HepG2 (cell line): ENCODE results near the gene HEXIM1. TPM values are rescaled to one million over a fixed set of nuclear protein-coding genes. Genes with fewer than 3 reads are reported as not detected.
A peak's percentile ranks its signal among the peaks of the same experiment; 100 is the strongest.

Source experiments
- DNMT3B ChIP-seq: conservative IDR thresholded peaks from 2 replicates; pipeline ENCODE4 v1.6.1; 2016; ENCODE audit warnings: missing biosample characterization, control low read depth
- ELF3 ChIP-seq: IDR thresholded peaks from 2 replicates; pipeline ENCODE4 v1.6.1; 2016; ENCODE audit warnings: missing genetic modification reagents, missing compliant biosample characterization
- FOXK2 ChIP-seq: fragments of 450-650 bp; IDR thresholded peaks from 2 replicates; pipeline ENCODE4 v1.6.1; 2016
- FOXP4 ChIP-seq: sonication (generic); formaldehyde crosslinking; IDR thresholded peaks from 2 replicates; pipeline ENCODE4 v1.4.0; 2020; ENCODE audit warnings: missing genetic modification reagents
- HCFC1 ChIP-seq: fragments of 150-350 bp; IDR thresholded peaks from 2 replicates; pipeline ENCODE4 v1.6.1; 2014; ENCODE audit warnings: low read depth, low read length
- JARID2 ChIP-seq: sonication (generic); formaldehyde crosslinking; IDR thresholded peaks from 2 replicates; pipeline ENCODE4 v1.8.1; 2023; ENCODE audit warnings: missing genetic modification reagents, inconsistent platforms; ENCODE audit not compliant: insufficient replicate concordance
- KAT8 ChIP-seq: IDR thresholded peaks from 2 replicates; pipeline ENCODE4 v1.6.1; 2016; ENCODE audit warnings: missing genetic modification reagents, missing compliant biosample characterization
- KDM6A ChIP-seq: IDR thresholded peaks from 2 replicates; pipeline ENCODE4 v1.6.1; 2016; ENCODE audit warnings: low read depth
- MAZ ChIP-seq, 2 experiments: sonication (generic) in 1 of 2; formaldehyde crosslinking in 1 of 2; IDR thresholded peaks; 2 replicates each; pipeline versions ENCODE4 v1.5.0 to v1.6.1; 2012 to 2020; ENCODE audit warnings: low read depth in 2 of 2, mild to moderate bottlenecking in 2 of 2, borderline replicate concordance in 1 of 2, improper control_type of control experiment in 1 of 2, low read length in 1 of 2, missing genetic modification reagents in 1 of 2, moderate library complexity in 1 of 2
- MYC ChIP-seq: sonication (generic); formaldehyde crosslinking; IDR thresholded peaks from 2 replicates; pipeline ENCODE4 v1.9.0; 2021; ENCODE audit warnings: missing genetic modification reagents, borderline replicate concordance
- NCOR1 ChIP-seq: fragments of 200-600 bp; sonication (generic); IDR thresholded peaks from 2 replicates; pipeline ENCODE4 v1.7.0; 2017; ENCODE audit warnings: antibody characterized with exemption, low read length, borderline replicate concordance
- NR2F6 ChIP-seq, 2 experiments: IDR thresholded peaks; 2 replicates each; pipeline ENCODE4 v1.6.1; 2016; ENCODE audit warnings: antibody characterized with exemption in 1 of 2, mild to moderate bottlenecking in 1 of 2
- PAWR ChIP-seq: sonication (generic); formaldehyde crosslinking; IDR thresholded peaks from 2 replicates; pipeline ENCODE4 v1.4.0; 2020; ENCODE audit warnings: missing genetic modification reagents, mild to moderate bottlenecking, borderline replicate concordance
- POLR2AphosphoS2 ChIP-seq: IDR thresholded peaks from 2 replicates; pipeline ENCODE4 v1.6.1; 2011; ENCODE audit warnings: low read depth, low read length, improper control_type of control experiment
- RARA ChIP-seq: IDR thresholded peaks from 2 replicates; pipeline ENCODE4 v1.6.1; 2016; ENCODE audit warnings: missing genetic modification reagents, missing compliant biosample characterization
- XRCC5 ChIP-seq: fragments of 200-400 bp; formaldehyde crosslinking; optimal IDR thresholded peaks from 2 replicates; pipeline ENCODE3; 2017; ENCODE audit warnings: mild to moderate bottlenecking, low read length
- ZNF280D ChIP-seq: sonication (generic); formaldehyde crosslinking; IDR thresholded peaks from 2 replicates; pipeline ENCODE4 v1.5.1; 2020; ENCODE audit warnings: mild to moderate bottlenecking, missing genetic modification reagents
- ZNF605 ChIP-seq: sonication (generic); formaldehyde crosslinking; IDR thresholded peaks from 2 replicates; pipeline ENCODE4 v1.8.0; 2022; ENCODE audit warnings: mild to moderate bottlenecking, missing genetic modification reagents
- ZNF646 ChIP-seq: sonication (generic); formaldehyde crosslinking; IDR thresholded peaks from 2 replicates; pipeline ENCODE4 v1.9.0; 2021; ENCODE audit warnings: mild to moderate bottlenecking, missing genetic modification reagents
- polyA plus RNA-seq, 8 experiments: library from polyadenylated mRNA; depleted of rRNA in 3 of 8; stranded (reverse) in 7 of 8; unstranded in 1 of 8; fragments of >200 nt; fragmentation: Illumina TruSeq in 4 of 8; extraction: Trizol in 4 of 8; gene quantifications; 2 replicates each; pipeline versions ENCODE4 v1.2.1 to v1.2.3, GENCODE V29; 2011 to 2016; ENCODE audit warnings: low read depth in 4 of 8, missing spikeins in 1 of 8, mixed read lengths in 1 of 8; ENCODE audit not compliant: insufficient read depth in 1 of 8
- total RNA-seq, 5 experiments: library from RNA; depleted of rRNA; stranded (reverse); fragments of >200 nt; fragmentation: Illumina TruSeq; extraction: Trizol; gene quantifications; 2 replicates each; pipeline ENCODE4 v1.2.3, GENCODE V29; 2016; ENCODE audit warnings: low read depth in 1 of 5

Gene HEXIM1
- total and polyA plus RNA-seq, 2 of the 13 experiments (the other 11 are each of a cell fraction or from before 2014, with no cell fraction given) = 10.5 to 16.6 TPM

GRCh38 chr17:45129426-45129939 is 18.8 kb upstream of the HEXIM1 start (continued):
- TF ChIP-seq ZNF646 (CRISPR knock-in tag) (no peak), MYC (CRISPR knock-in tag) (peak; percentile 79; the same call in 1 of the 2 replicates), DNMT3B (CRISPR knock-in tag) (0 out of 2 replicates have a peak, but pooled peaks have one; percentile 33), POLR2AphosphoS2 (no peak), PAWR (0 out of 2 replicates have a peak, but pooled peaks have one; percentile 54), KDM6A (CRISPR knock-in tag) (no peak), ZNF280D (CRISPR knock-in tag) (peak; percentile 64; the same call in 1 of the 2 replicates), NR2F6 (IDR thresholded peaks at IDR 0.05) (no peak), NR2F6 (CRISPR knock-in tag; IDR thresholded peaks at IDR 0.05) (peak; percentile 79), ELF3 (peak; percentile 72; the same call in 1 of the 2 replicates), FOXP4 (peak; percentile 54; the same call in 1 of the 2 replicates), ZNF605 (CRISPR knock-in tag) (peak; percentile 66), HCFC1 (0 out of 2 replicates have a peak, but pooled peaks have one; percentile 13), JARID2 (no peak), NCOR1 (no peak), KAT8 (peak; percentile 72; the same call in 1 of the 2 replicates), FOXK2 (no peak), XRCC5 (peak; percentile 12), RARA (peak; percentile 75), MAZ (IDR thresholded peaks at IDR 0.05; ENCODE audit: borderline replicate concordance, low read depth, low read length) (no peak), MAZ (CRISPR knock-in tag; IDR thresholded peaks at IDR 0.05; ENCODE audit: low read depth) (no peak)
